G401 (cell line): ENCODE measurements around the gene CNOT6. TPM values are rescaled to one million over a fixed set of nuclear protein-coding genes. Genes with fewer than 3 reads are reported as not detected.
"Not testable (repeated sequence)": the region's sequence is repeated elsewhere in the genome, so short reads cannot be mapped to it uniquely, and the experiment has no call there.

Source experiments
- DNase-seq: peaks from one replicate; pipeline ENCODE4 v3.0.0-alpha.2; 2015; ENCODE audit warnings: low spot score
- in situ Hi-C: cut with HindIII; loops from 2 replicates; pipeline ENCODE4 v1.10.0; 2016; ENCODE audit warnings: low sequenced_read_pairs, mixed read lengths
- total RNA-seq: library from RNA; depleted of rRNA; stranded (reverse); fragments of >200 nt; shearing (Covaris generic); gene quantifications from 2 replicates; pipeline ENCODE4 v1.2.3, GENCODE V29; 2014

CNOT6 gene
- total RNA-seq, 1 experiment from 2014 or later: 15.5 TPM

- DNase-seq: no peak
- in situ Hi-C loops: no loop called here
These were observed 5.5 kb downstream of the CNOT6 start for GRCh38 chr5:180499684-180500083.

- in situ Hi-C loops, DNase-seq: not testable (repeated sequence)
These were observed 6.1 kb downstream of the CNOT6 start for GRCh38 chr5:180500300-180500699.

DNA sequence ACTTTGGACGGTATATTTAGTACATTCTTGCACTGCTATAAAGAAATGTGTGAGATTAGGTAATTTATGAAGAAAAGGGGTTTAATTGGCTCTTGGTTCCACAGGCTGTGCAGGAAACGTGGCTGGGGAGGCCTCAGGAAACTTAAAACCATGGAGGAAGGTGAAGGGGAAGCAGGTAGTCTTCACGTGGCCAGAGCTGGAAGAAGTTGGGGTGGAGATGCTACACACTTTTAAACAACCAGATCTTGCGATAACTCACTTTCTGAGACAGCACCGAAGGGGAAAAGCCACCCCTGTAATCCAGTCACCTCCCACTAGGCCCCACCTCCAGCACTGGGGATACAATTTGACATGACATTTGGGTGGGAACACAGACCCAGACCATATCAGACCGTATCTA is 13.5 kb downstream of the CNOT6 start:
- in situ Hi-C loops: no loop called here

GRCh38 chr5:180515294-180515693 is 21.1 kb downstream of the CNOT6 start:
- in situ Hi-C loops: no loop called here
- no peak for DNase-seq

More for the DNA sequence above, 13.5 kb downstream of the CNOT6 start:
- DNase-seq: no peak

DNA sequence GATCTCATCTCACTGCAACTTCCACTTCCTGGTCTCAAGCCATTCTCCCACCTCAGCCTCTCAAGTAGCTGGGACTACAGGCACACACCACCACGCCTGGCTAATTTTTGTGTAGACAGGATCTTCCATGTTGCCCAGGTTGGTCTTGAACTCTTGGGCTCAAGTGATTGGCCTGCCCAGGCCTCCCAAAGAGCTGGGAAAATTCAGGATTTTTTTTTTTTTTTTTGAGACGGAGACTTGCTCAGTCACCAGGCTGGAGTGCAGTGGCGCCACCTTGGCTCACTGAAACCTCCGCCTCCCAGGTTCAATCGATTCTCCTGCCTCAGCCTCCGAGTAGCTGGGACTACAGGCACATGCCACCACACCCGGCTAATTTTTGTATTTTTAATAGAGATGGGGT is 21.8 kb downstream of the CNOT6 start:
- DNase-seq, in situ Hi-C loops: not testable (repeated sequence)

DNA sequence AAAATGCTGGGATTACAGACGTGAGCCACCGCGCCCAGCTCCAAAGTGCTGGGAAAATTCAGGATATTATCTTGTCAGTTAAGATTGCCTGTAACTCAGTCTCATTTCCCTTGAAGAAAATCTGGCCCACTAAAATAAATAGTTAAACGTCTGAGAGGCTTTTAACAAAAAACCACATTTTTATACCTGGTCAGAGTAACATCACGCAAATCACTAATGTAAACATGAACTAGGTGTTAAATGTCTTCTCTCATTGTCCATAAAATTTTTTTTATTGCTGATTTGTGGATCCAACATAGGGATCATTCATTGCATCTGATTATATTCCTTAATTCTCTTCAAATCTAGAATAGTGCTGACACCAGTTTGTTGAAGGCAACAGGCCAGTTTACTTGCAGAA is 22.3 kb downstream of the CNOT6 start:
- in situ Hi-C loops: no loop called here
- DNase-seq: no peak

DNA sequence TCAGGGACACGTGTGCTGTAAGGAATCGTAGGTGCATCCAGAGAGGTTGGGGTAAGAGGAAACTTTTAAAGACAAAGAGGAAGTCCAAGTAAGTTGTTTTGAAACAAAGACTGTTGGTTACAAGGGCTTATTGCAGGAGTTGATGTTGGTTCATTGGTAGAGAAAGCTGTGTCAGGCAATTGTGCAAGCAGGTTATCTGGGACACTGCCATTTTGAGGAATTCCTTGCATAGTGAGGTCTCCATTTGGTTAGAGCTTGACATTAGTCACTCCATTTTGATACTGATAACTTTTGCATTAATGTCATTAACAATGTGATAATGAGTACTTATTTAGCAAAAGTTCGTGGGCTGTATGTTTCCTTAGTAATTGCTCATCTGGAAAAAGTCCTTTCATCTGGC is 24.9 kb downstream of the CNOT6 start:
- in situ Hi-C loops: no loop called here
- no peak for DNase-seq

GRCh38 chr5:180521101-180521500 is 26.9 kb downstream of the CNOT6 start:
- in situ Hi-C loops: no loop called here
- DNase-seq: no peak

DNA sequence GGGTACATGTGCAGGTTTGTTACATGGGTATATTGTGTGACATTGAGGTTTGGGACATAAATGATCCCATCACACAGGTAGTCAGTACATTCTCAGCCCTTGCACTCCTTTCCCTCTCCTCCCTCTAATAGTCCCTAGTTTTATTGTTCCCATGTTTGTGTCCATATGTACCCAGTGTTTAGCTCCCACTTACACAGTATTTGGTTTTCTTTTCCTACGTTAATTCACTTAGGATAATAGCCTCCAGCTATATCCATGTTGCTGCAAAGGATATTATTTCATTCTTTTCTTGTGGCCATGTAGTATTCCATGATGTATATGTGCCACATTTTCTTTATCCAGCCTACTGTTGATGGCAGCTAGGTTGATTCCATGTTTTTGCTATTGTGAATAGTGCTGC is 27.4 kb downstream of the CNOT6 start:
- no peak for DNase-seq
- in situ Hi-C loops: no loop called here

- in situ Hi-C loops: no loop called here
- no peak for DNase-seq
These were observed 28.2 kb downstream of the CNOT6 start for GRCh38 chr5:180522330-180522729.

DNA sequence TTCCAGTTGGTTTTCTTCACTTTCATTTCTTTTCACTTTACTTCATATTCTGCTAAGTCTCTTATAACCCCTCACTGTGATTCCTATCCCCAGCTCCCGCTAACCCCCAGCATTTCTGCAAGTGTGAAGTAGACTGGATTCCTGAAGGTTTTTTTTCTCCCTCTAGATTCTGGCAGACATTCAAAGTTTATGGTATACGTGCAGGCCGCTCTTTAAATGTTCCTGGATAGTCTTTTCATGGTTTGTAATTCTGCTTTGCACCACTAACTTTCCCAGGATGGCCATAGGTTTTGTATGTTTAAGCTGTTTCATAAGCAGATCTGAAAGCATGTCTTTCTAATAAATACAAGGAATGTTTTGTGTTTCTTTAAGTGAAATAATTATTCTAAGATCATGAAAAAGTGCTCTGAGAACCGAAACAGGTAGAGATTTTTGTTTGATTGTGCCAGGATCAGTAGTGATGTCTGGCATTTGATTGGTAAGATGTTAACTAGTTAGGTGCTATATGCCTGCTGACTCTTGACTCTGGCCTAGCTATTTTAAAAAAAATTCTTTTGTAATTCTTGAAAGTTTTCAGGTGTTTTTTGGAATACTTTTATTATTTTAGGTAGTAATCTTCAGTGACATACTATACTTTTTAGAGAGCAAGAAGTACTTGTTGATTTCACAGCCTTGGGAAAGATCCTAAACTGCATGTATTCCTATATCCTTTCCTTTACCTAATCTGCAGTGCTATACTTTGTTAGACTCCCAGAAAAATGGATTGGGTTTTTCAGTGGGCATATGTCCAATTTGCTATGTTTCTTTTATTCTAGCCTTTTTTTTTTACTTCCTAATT is 29.7 kb downstream of the CNOT6 start:
- in situ Hi-C loops: no loop called here
- DNase-seq: no peak

DNA sequence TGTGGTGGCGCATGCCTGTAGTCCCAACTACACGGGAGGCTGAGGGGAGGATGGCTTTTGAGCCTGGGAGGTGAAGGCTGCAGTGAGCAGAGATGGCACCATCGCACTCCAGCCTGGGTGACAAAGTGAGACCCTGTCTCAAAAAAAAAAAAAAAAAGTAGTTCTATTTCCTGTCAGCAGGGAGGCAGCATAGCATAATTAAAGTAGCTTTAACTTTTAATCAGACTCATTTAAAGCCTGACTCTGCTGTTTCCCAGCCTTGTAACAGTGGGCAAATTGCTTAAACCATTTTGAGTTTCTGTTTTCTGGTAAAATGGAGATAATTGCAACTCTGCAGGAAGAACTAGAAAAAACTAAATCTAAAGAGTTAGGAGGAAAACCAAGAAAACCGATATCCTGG is 31.2 kb downstream of the CNOT6 start:
- DNase-seq: no peak
- in situ Hi-C loops: no loop called here

DNA sequence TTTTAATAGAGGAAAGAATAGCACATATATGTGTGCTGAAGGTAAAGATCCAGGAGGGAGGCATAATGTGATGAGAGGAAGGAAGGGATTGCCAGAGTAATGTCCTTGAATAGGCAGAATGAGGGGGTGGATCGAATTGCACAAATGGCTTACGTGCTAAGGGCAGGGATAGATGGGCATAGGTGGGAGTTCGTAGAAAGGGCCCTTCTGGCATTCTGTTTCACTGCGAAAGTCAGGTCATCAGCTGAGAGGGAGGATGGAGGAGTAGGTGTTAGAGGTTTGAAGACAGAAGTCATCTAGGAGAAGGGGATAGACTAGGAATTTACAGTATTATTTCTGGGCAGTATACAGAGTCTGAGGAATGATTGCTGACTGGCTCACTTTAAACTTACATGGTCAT is 32.1 kb downstream of the CNOT6 start:
- no peak for DNase-seq
- in situ Hi-C loops: no loop called here

DNA sequence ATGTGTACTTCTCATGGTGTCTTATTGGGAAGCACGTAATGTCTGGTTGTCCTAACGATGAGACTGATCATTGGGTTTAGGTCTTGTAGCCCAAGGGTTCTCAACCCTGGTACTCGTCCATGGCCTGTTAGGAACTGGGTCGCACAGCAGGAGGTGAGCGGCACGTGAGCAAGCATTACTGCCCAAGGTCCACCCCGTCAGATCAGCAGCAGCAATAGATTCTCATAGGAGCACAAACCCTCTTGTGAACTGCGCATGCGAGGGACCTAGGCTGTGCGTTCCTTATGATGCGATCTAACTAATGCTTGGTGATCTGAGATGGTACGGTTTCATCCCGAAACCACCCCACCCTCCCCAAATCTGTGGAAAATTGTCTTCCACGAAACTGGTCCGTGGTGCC is 33.5 kb downstream of the CNOT6 start:
- in situ Hi-C loops: no loop called here
- no peak for DNase-seq

GRCh38 chr5:180531036-180531585 is 36.9 kb downstream of the CNOT6 start:
- in situ Hi-C loops, DNase-seq: not testable (repeated sequence)

- in situ Hi-C loops: no loop called here
These were observed 38.1 kb downstream of the CNOT6 start for GRCh38 chr5:180532268-180532667.

DNA sequence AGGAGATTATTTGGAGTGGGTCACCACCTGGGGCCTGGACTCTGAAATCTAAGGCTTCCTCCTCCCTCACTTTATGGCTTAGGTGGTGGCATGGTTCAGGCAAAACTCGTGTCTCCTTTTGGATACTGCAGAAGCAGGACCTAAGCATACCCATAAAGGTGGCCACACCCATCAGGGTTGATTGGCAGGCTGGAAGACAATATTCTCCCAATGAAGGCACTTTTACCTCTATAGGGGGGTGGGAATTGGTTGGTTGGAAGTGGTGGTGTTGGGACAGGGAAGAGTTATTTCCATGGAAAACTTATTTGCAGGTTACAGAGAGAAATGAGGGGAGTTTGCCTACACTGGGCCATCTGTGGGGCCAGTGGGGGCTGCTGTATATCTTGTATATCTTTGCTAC is 39.7 kb downstream of the CNOT6 start:
- in situ Hi-C loops: no loop called here

More at GRCh38 chr5:180532268-180532667, 38.1 kb downstream of the CNOT6 start:
- no peak for DNase-seq

GRCh38 chr5:180535573-180535972 is 41.4 kb downstream of the CNOT6 start:
- in situ Hi-C loops: no loop called here
- no peak for DNase-seq

More for the DNA sequence above, 39.7 kb downstream of the CNOT6 start:
- DNase-seq: no peak

DNA sequence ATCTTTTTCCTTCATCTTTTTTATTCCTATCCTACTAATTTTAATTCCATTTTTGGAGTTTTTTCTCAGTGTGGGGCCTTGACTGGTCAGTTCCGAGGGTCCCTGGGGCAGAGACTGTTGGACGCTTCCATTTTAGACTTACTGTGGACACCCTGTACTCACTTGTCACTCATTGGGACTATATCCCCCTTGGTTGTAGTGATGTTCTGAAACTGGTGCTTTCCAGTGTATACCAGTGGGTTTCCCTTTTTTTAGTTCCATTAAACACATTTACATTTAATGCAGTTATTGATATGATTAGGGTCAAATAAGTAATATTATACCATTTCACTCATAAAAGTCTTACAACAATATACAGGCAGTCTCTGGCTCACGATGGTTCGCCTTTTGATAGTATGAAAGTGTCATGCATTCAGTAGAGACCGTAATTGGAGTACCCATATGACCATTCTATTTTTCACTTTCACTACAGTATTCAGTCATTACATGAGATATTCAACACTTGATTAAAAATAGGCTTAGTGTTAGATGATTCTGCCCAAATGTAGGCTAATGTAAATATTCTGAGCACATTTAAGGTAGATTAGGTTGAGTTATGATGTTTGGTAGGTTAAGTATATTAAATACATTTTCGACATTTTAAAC is 46.0 kb downstream of the CNOT6 start:
- no peak for DNase-seq
- in situ Hi-C loops: no loop called here

DNA sequence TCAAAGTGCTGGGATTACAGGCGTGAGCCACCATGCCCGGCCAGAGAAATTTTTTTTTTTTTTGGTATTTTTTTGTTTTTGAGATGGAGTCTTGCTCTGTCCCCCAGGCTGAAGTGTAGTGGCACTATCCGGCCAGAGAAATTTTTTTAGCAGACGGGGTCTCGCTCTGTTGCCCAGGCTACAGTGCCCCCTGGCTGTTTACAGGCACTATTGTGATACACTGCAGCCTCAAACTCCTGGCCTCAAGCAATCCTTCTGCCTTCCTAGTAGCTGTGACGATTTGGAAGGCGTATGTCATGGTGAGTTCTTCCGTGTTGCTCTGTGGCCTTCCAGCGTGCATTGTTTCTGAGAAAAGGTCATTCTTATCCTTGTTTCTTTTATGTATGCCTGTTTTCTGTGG is 47.5 kb downstream of the CNOT6 start:
- in situ Hi-C loops: no loop called here

More for the DNA sequence above, 47.5 kb downstream of the CNOT6 start:
- DNase-seq: no peak
